GM12878 (cell line): ENCODE results near the gene ZNF613. TPM values are rescaled to one million over a fixed set of nuclear protein-coding genes. Genes with fewer than 3 reads are reported as not detected.
"Not testable (repeated sequence)": the region's sequence is repeated elsewhere in the genome, so short reads cannot be mapped to it uniquely, and the experiment has no call there.

ENCODE experiments used
- ATAC-seq: fragments of 200-7000 bp; cut with Tn5 transposase; 3 replicates; pipeline ENCODE4 v1.9.1; 2020; ENCODE audit warnings: mild to moderate bottlenecking, moderate library complexity
- BruUV-seq: library from RNA; stranded (reverse); fragments of 400-500 nt; replicated peaks from 2 replicates; lab custom pipeline; 2021; lab: Mats Ljungman, UMichigan
- CTCF ChIA-PET: fragments of 300-600 bp; sonication (Branson Sonifier 250); formaldehyde crosslinking; extraction: SDS; loops from one replicate; lab custom pipeline; 2021; ENCODE audit warnings: inconsistent platforms; lab: Yijun Ruan, JAX
- POLR2A ChIA-PET: fragments of 350-600 bp; formaldehyde crosslinking; extraction: SDS; loops from one replicate; lab custom pipeline; 2021; ENCODE audit warnings: inconsistent platforms; lab: Charles Lee
- RAD21 ChIA-PET: fragments of 300-600 bp; sonication (Branson Sonifier 250); formaldehyde crosslinking; loops from one replicate; lab custom pipeline; 2023; ENCODE audit warnings: antibody characterized with exemption; ENCODE audit not compliant: unreplicated experiment; lab: Charles Lee
- SMC1A ChIA-PET: fragments of 300-600 bp; sonication (Branson Sonifier 250); formaldehyde crosslinking; loops from one replicate; lab custom pipeline; 2023; ENCODE audit not compliant: unreplicated experiment, uncharacterized antibody; lab: Charles Lee
- DNase-seq: peaks from one replicate; pipeline ENCODE4 v3.0.0-alpha.2; 2011; ENCODE audit warnings: low read depth, low spot score
- FAIRE-seq: peaks from 3 replicates; lab custom pipeline; 2011; peaks lifted over from hg19 to GRCh38; lab: Jason Lieb, UNC
- H2AFZ ChIP-seq: 2 replicates; pipeline ENCODE4 v1.6.0; 2011; ENCODE audit warnings: low read depth, low read length, control low read depth; ENCODE audit not compliant: control insufficient read depth
- H3K27ac ChIP-seq: 2 replicates; pipeline ENCODE4 v1.5.1; 2011; ENCODE audit warnings: control low read depth; ENCODE audit not compliant: control insufficient read depth, insufficient read depth
- H3K27me3 ChIP-seq, 2 experiments: replicated peaks in 1 of 2; 2 replicates each; pipeline versions ENCODE4 v1.6.0 to v1.6.1; 2011; ENCODE audit warnings: low read length in 1 of 2; ENCODE audit not compliant: control insufficient read depth in 2 of 2, insufficient read depth in 2 of 2
- H3K36me3 ChIP-seq, 2 experiments: 2 replicates each; pipeline ENCODE4 v1.5.1; 2011; ENCODE audit warnings: low read length in 1 of 2; ENCODE audit not compliant: control insufficient read depth in 2 of 2, insufficient read depth in 2 of 2
- H3K4me1 ChIP-seq: 2 replicates; pipeline ENCODE4 v1.6.1; 2011; ENCODE audit warnings: mild to moderate bottlenecking, low read length, moderate library complexity, mixed read lengths; ENCODE audit not compliant: control insufficient read depth, insufficient read depth
- H3K4me2 ChIP-seq: 2 replicates; pipeline ENCODE4 v1.6.0; 2011; ENCODE audit warnings: control low read depth; ENCODE audit not compliant: control insufficient read depth, insufficient read depth
- H3K4me3 ChIP-seq: fragments of 200-600 bp; sonication (generic); 2 replicates; pipeline ENCODE4 v1.5.1; 2016
- H3K79me2 ChIP-seq: 2 replicates; pipeline ENCODE4 v1.6.0; 2011; ENCODE audit warnings: low read length; ENCODE audit not compliant: control insufficient read depth, insufficient read depth
- H3K9ac ChIP-seq: 2 replicates; pipeline ENCODE4 v1.8.0; 2011; ENCODE audit warnings: low read length, control low read depth, mixed read lengths; ENCODE audit not compliant: control insufficient read depth, insufficient read depth
- H3K9me3 ChIP-seq: replicated peaks from 3 replicates; pipeline ENCODE4 v1.5.1; 2011; ENCODE audit warnings: mild to moderate bottlenecking, low read length; ENCODE audit not compliant: control insufficient read depth, insufficient read depth
- H4K20me1 ChIP-seq: 2 replicates; pipeline ENCODE4 v1.6.0; 2011; ENCODE audit not compliant: control insufficient read depth, insufficient read depth
- CBX5 ChIP-seq: sonication (generic); IDR thresholded peaks from 2 replicates; pipeline ENCODE4 v1.6.1; 2016; ENCODE audit warnings: low read depth, moderate library complexity, mild to moderate bottlenecking, inconsistent platforms
- MEF2A ChIP-seq: IDR thresholded peaks from 2 replicates; pipeline ENCODE4 v1.6.1; 2011; ENCODE audit warnings: low read depth, mild to moderate bottlenecking, low read length, moderate library complexity; ENCODE audit not compliant: insufficient read depth
- WGBS: methylation state at CpG from one replicate; pipeline ENCODE4 v1.1.6; 2016; ENCODE audit warnings: low lambda C conversion rate; ENCODE audit not compliant: insufficient replicate concordance, insufficient coverage; ENCODE audit errors: missing lambda C conversion rate; 5-methylcytosine and 5-hydroxymethylcytosine counted together
- in situ Hi-C: fragments of 300-500 bp; cut with MboI; formaldehyde crosslinking; loops from 9 replicates; pipeline ENCODE4 v1.14.3; 2018; ENCODE audit warnings: mixed read lengths
- intact Hi-C: fragments of 100-400 bp; cut with micrococcal nuclease; formaldehyde crosslinking; loops from one replicate; pipeline ENCODE4 v1.14.2; 2022; ENCODE audit not compliant: unreplicated experiment
- polyA plus RNA-seq, 11 experiments: library from polyadenylated mRNA; depleted of rRNA in 4 of 11; unstranded in 6 of 11; stranded (reverse) in 5 of 11; fragments of >200 nt; fragmentation: Nextera tagmentation in 4 of 11; fragmentation: Illumina TruSeq in 1 of 11; extraction: Ambion mirVana in 4 of 11; extraction: Trizol in 1 of 11; gene quantifications; 1 replicate in 1 of 11; 2 replicates in 10 of 11; pipeline versions ENCODE4 v1.2.1 to v1.2.3, GENCODE V29; 2011 to 2016; ENCODE audit warnings: inconsistent platforms in 2 of 11, missing spikeins in 2 of 11, low read depth in 1 of 11
- total RNA-seq, 4 experiments: library from RNA; depleted of rRNA in 3 of 4; stranded (reverse); fragments of >200 nt in 3 of 4; fragmentation: Illumina TruSeq in 1 of 4; extraction: Trizol in 1 of 4; gene quantifications; 2 replicates each; pipeline versions ENCODE4 v1.2.1 to v1.2.3, GENCODE V29; 2013 to 2021

The ZNF613 gene
- total and polyA plus RNA-seq, 10 of the 15 experiments (the other 5 are each of a cell fraction or from before 2014, with no cell fraction given) = 3.3 to 7.8 (median 5.0) TPM

DNA sequence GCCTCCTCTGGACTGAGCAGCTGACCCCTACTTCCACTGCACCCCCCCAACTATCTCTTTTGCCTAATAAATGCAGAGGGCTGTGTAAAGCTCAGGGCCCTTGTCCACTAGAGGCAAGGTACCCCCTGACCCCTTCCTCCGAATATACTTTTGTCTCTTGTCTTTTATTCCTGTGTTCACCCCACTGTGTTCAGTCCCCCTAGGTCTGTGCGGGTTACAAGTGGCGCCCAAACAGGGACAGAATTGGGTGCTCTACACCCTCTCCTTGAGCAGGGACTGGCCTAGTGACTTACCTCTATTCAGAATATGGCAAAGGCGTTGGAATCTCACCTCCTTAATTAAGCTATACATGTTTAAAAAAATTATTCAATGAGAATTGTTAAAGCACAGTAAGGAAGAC is 44.4 kb downstream of the ZNF613 start:
- H3K36me3 ChIP-seq = peaks cover 10 to 35% of the 10 kb centered on the region in 2 experiments
- TF ChIP-seq MEF2A (no peak), CBX5 (peak; percentile 78; the same call in 1 of the 2 replicates)
- no peak overlapping the region for H3K4me2 ChIP-seq
- no peak overlapping the region for H3K27ac ChIP-seq
- intact Hi-C loops (no loop called here), in situ Hi-C loops (no loop called here)
- no peaks in the 10 kb centered on the region for H4K20me1 ChIP-seq
- no peak for FAIRE-seq
- ChIA-PET POLR2A (no interaction called here), SMC1A (interaction anchor here (0.6 kb wide), 1 partner anchor 767 kb away, joined by 4 read pairs; no protein-coding TSS in a partner anchor), CTCF (no interaction called here), RAD21 (no interaction called here)
- no peaks in the 10 kb centered on the region for H3K79me2 ChIP-seq
- peaks cover 52% of the 10 kb centered on the region for H3K9me3 ChIP-seq
- DNase-seq = no peak
- H2AFZ ChIP-seq = no peak overlapping the region
- 73% methylated on average over 4 of the region's 4 CpGs for WGBS
- H3K9ac ChIP-seq = no peak overlapping the region
- H3K4me1 ChIP-seq = no peaks in the 10 kb centered on the region
- no peak for ATAC-seq
- no TSS peak for BruUV-seq
- H3K4me3 ChIP-seq = no peak overlapping the region
- H3K27me3 ChIP-seq = no peaks in the 10 kb centered on the region

DNA sequence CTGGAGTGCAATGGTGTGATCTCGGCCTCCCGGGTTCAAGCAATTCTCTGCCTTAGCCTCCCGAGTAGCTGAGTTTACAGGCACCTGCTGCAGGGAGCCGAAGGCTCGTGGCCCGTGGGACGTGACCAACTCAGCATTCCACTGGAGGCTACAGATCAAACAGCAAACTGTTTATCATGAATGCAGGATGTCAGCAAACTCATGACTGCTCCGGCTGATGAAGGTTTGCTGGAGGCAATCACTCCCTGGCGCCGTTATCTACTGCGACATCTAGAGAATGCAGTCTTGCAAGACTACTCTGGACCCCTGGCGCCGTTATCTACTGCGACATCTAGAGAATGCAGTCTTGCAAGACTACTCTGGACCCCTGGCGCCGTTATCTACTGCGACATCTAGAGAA is 48.5 kb downstream of the ZNF613 start:
- ATAC-seq, H3K9ac ChIP-seq, H3K27me3 ChIP-seq, BruUV-seq, in situ Hi-C loops, H3K4me3 ChIP-seq, H3K4me2 ChIP-seq, RAD21 ChIA-PET, POLR2A ChIA-PET, H3K4me1 ChIP-seq, intact Hi-C loops, H4K20me1 ChIP-seq, SMC1A ChIA-PET, H3K27ac ChIP-seq, H3K79me2 ChIP-seq, DNase-seq, H2AFZ ChIP-seq, FAIRE-seq, CTCF ChIA-PET: not testable (repeated sequence)
- WGBS = 96% methylated on average over 17 of the region's 17 CpGs
- H3K9me3 ChIP-seq = peaks cover 47% of the 10 kb centered on the region
- H3K36me3 ChIP-seq = peaks cover 2 to 15% of the 10 kb centered on the region in 2 experiments
